Measurements from ENCODE around the gene UFD1. TPM values are rescaled to one million over a fixed set of nuclear protein-coding genes. Genes with fewer than 3 reads are reported as not detected.

The UFD1 gene
- polyA plus RNA-seq, 3 donors, result 57.0 to 82.5 (median 68.5) TPM

DNA sequence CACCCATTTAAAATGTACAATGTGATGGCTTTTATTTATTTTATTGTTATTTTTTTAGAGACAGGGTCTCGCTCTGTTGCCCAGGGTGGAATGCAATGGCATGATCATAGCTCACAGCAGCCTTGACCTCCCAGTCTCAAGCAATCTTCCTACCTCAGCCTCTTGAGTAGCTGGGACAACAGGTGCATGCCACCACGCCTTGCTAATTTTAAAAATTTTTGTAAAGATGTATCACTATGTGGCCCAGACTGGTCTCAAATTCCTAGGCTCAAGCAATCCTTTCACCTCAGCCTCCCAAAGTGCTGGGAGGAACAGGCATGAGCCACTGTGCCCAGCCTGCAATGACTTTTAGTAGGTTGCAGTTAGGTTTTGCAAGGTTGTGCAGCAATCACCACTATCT is 30.9 kb upstream of the UFD1 start:
- Histone ChIP-seq H3K27me3 (ENCODE audit: control insufficient read depth in 2 of 2, insufficient read depth in 2 of 2, low read length in 2 of 2) (no peaks in the 10 kb centered on the region), H3K79me2 (ENCODE audit: insufficient read depth, low read length) (no peaks in the 10 kb centered on the region), H2AFZ (ENCODE audit: insufficient read depth, low read depth, low read length, poor library complexity, severe bottlenecking) (no peak overlapping the region), H3K36me3 (replicated peaks in 1 of 2; ENCODE audit: control insufficient read depth in 1 of 2, insufficient read depth in 2 of 2, low read length in 2 of 2) (peaks cover 7 to 68% of the 10 kb centered on the region in 2 donors), H3K4me2 (replicated peaks; ENCODE audit: extremely low read depth, low read length, poor library complexity, severe bottlenecking) (no peak overlapping the region), H3K4me3 (replicated peaks in 1 of 3; ENCODE audit: low read depth in 2 of 3, low read length in 3 of 3) (no peak overlapping the region), H4K20me1 (ENCODE audit: insufficient read depth, low read length) (no peaks in the 10 kb centered on the region), H3K4me1 (ENCODE audit: control insufficient read depth in 1 of 2, insufficient read depth in 2 of 2, low read length in 2 of 2) (no peaks in the 10 kb centered on the region), H3K9ac (ENCODE audit: insufficient read depth, low read length, poor library complexity, severe bottlenecking) (no peak overlapping the region), H3K9me3 (replicated peaks in 1 of 2; ENCODE audit: control insufficient read depth in 1 of 2, insufficient read depth in 1 of 2, low read length in 2 of 2) (no peaks in the 10 kb centered on the region), H3K27ac (ENCODE audit: low read depth in 1 of 2, low read length in 2 of 2) (no peak overlapping the region)
- peaks cover 52 to 74% of the 10 kb centered on the region in 2 donors for H3K36me3 Mint-ChIP-seq
- peak overlapping the region in 1 of 7 donors; percentile 16 for H3K27ac Mint-ChIP-seq
- H3K27me3 Mint-ChIP-seq (ENCODE audit: low read depth in 3 of 3), result no peaks in the 10 kb centered on the region
- no peaks in the 10 kb centered on the region for H3K4me1 Mint-ChIP-seq
- intact Hi-C loops (cut with micrococcal nuclease), result no loop called here
- no peak overlapping the region for H3K4me3 Mint-ChIP-seq
- TF ChIP-seq, protein P1, sequence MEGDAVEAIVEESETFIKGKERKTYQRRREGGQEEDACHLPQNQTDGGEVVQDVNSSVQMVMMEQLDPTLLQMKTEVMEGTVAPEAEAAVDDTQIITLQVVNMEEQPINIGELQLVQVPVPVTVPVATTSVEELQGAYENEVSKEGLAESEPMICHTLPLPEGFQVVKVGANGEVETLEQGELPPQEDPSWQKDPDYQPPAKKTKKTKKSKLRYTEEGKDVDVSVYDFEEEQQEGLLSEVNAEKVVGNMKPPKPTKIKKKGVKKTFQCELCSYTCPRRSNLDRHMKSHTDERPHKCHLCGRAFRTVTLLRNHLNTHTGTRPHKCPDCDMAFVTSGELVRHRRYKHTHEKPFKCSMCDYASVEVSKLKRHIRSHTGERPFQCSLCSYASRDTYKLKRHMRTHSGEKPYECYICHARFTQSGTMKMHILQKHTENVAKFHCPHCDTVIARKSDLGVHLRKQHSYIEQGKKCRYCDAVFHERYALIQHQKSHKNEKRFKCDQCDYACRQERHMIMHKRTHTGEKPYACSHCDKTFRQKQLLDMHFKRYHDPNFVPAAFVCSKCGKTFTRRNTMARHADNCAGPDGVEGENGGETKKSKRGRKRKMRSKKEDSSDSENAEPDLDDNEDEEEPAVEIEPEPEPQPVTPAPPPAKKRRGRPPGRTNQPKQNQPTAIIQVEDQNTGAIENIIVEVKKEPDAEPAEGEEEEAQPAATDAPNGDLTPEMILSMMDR (IDR thresholded peaks at IDR 0.05), result no peak
- WGBS (ENCODE audit: insufficient coverage), result no CpG with 5 or more reads among the region's 2 CpGs
- DNase-seq, result no peak
- H3K9me3 Mint-ChIP-seq, result peaks cover 0 to 4% (median 0%) of the 10 kb centered on the region in 7 donors

DNA sequence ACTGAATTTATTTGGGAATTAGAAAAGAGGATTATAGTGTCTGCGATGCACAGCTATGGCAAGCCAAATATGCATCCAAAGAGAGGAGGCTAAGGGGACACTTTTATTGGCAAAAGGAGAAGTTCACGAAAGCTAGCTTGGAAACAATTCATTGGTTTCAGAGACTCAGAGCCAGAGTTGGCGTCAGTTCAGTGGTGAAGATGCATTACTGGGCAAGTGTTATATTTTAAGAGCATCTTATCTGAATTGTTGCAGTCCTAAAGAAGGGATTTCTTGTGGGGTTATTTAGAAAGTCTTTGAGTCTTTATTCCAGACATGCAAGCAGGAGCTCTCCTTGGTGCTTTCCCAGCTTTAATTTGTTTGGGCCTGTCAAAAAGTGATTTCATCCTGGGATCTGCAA is 30.2 kb upstream of the UFD1 start:
- intact Hi-C loops (cut with micrococcal nuclease), result no loop called here
- Histone ChIP-seq H3K79me2 (ENCODE audit: insufficient read depth, low read length) (no peaks in the 10 kb centered on the region), H3K9me3 (replicated peaks in 1 of 2; ENCODE audit: control insufficient read depth in 1 of 2, insufficient read depth in 1 of 2, low read length in 2 of 2) (no peaks in the 10 kb centered on the region), H3K4me1 (ENCODE audit: control insufficient read depth in 1 of 2, insufficient read depth in 2 of 2, low read length in 2 of 2) (no peaks in the 10 kb centered on the region), H3K27me3 (ENCODE audit: control insufficient read depth in 2 of 2, insufficient read depth in 2 of 2, low read length in 2 of 2) (no peaks in the 10 kb centered on the region), H3K36me3 (replicated peaks in 1 of 2; ENCODE audit: control insufficient read depth in 1 of 2, insufficient read depth in 2 of 2, low read length in 2 of 2) (peaks cover 4 to 62% of the 10 kb centered on the region in 2 donors), H2AFZ (ENCODE audit: insufficient read depth, low read depth, low read length, poor library complexity, severe bottlenecking) (no peak overlapping the region), H3K4me2 (replicated peaks; ENCODE audit: extremely low read depth, low read length, poor library complexity, severe bottlenecking) (no peak overlapping the region), H3K9ac (ENCODE audit: insufficient read depth, low read length, poor library complexity, severe bottlenecking) (no peak overlapping the region), H3K4me3 (replicated peaks in 1 of 3; ENCODE audit: low read depth in 2 of 3, low read length in 3 of 3) (no peak overlapping the region), H3K27ac (ENCODE audit: low read depth in 1 of 2, low read length in 2 of 2) (no peak overlapping the region), H4K20me1 (ENCODE audit: insufficient read depth, low read length) (no peaks in the 10 kb centered on the region)
- H3K27me3 Mint-ChIP-seq (ENCODE audit: low read depth in 3 of 3), result no peaks in the 10 kb centered on the region
- WGBS (ENCODE audit: insufficient coverage), result 75% methylated on average over 3 of the region's 3 CpGs
- TF ChIP-seq, protein P1 (IDR thresholded peaks at IDR 0.05), result no peak
- H3K9me3 Mint-ChIP-seq, result peaks cover 0 to 4% (median 0%) of the 10 kb centered on the region in 7 donors
- peaks cover 48 to 70% of the 10 kb centered on the region in 2 donors for H3K36me3 Mint-ChIP-seq
- no peak overlapping the region for H3K4me3 Mint-ChIP-seq
- H3K4me1 Mint-ChIP-seq, result no peaks in the 10 kb centered on the region
- no peak for DNase-seq
- H3K27ac Mint-ChIP-seq, result no peak overlapping the region

All from CD14-positive monocyte (primary cell).